GM21786 (cell line): ENCODE data around the gene TMEM181.
"Not testable (repeated sequence)": the region's sequence is repeated elsewhere in the genome, so short reads cannot be mapped to it uniquely, and the experiment has no call there.

Experiments
- ATAC-seq: cut with Tn5 transposase; IDR thresholded peaks from one replicate; pipeline ENCODE4 v1.9.1; 2021; ENCODE audit not compliant: unreplicated experiment

The TMEM181 gene

DNA sequence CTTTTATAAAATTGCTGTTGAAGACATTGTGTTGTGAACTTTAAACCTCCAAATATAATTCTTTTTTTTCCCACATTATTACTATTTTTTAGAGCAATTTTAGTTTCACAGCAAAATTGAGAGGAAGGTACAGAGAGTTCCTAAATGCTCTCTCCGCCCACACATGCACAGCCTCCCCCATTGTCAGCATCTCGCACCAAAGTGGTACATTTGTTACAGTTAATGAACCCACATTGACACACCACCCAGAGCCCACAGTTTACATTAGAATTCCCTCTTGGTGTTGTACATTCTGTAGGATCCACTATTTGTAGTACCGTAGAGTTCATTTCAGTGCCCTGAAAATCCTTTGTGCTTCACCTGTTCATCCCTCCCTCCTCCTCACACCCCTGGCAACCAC, 33.8 kb downstream of the TMEM181 start:
- no peak for ATAC-seq

GRCh38 chr6:158595223-158595622, 35.3 kb downstream of the TMEM181 start:
- ATAC-seq: no peak

GRCh38 chr6:158596861-158597260, 37.0 kb downstream of the TMEM181 start:
- no peak for ATAC-seq

- ATAC-seq: no peak
Measured at GRCh38 chr6:158597565-158597964, 37.7 kb downstream of the TMEM181 start.

DNA sequence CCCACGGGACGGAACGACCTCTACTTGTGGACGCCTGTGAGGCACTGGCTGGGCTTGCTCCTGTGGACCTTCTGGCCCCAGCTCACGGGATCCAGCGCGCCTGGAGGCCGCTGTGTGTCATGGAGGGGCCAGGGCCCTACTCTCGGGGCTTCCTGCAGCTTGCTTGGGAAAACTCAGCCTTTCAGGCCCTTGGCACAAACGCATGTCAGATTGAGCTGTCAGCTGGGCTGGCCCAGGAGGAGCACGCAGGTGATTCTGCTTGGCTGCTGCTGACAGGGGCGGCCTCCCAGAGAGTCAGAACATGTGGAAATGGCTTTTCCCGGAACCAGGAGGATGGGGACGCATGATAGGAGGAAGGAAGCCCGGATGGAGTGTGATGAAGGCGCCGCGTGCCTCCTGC, 39.7 kb downstream of the TMEM181 start:
- no peak for ATAC-seq

GRCh38 chr6:158603261-158604047, 43.6 kb downstream of the TMEM181 start:
- ATAC-seq: no peak

GRCh38 chr6:158604048-158604406, 44.1 kb downstream of the TMEM181 start:
- ATAC-seq: no peak

DNA sequence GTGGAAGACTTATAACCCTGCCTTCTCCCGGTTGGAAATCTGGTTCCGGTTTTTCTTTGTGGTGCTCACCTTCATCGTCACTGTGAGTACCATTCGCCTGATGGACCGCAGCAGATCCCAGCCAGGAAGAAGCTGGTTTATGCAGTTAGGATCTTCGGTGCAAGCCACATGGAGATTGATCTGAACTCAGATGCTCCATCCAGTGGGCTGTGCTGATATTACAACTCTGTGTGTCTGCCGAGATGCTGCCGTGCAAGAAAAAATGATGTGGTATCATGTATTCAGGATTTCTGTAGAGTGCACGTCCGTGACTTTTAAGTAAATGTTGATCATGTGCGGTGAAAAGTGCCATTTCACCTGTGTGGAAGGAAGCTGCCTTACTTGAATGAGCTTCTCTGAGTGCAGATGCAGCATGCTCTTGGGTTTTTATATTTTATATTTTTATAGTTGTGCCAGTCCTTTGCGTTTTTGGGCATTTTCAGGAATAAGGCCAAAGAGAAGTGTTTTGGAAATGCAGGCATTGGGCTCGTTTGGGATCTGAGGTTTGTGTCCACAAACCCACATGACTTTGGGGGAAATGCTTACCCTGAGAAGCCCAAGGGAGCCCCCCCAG, 45.5 kb downstream of the TMEM181 start:
- ATAC-seq: no peak

DNA sequence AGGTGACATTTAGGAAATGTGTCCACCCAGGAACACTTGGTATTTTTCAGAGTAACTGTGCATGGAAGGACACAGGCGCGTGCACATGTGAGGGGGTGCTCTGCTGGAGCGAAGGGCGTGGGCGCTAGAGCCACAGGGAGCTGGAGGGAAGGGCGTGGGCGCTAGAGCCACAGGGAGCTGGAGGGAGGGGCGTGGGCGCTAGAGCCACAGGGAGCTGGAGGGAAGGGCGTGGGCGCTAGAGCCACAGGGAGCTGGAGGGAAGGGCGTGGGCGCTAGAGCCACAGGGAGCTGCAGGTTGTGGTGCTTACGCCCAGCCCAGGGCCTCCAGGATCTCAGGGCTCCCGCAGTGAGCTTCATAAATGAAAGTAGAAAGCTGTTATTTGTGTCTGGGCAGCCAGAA, 46.1 kb downstream of the TMEM181 start:
- ATAC-seq: not testable (repeated sequence)

- no peak for ATAC-seq
Measured at GRCh38 chr6:158606935-158607334, 47.0 kb downstream of the TMEM181 start.

DNA sequence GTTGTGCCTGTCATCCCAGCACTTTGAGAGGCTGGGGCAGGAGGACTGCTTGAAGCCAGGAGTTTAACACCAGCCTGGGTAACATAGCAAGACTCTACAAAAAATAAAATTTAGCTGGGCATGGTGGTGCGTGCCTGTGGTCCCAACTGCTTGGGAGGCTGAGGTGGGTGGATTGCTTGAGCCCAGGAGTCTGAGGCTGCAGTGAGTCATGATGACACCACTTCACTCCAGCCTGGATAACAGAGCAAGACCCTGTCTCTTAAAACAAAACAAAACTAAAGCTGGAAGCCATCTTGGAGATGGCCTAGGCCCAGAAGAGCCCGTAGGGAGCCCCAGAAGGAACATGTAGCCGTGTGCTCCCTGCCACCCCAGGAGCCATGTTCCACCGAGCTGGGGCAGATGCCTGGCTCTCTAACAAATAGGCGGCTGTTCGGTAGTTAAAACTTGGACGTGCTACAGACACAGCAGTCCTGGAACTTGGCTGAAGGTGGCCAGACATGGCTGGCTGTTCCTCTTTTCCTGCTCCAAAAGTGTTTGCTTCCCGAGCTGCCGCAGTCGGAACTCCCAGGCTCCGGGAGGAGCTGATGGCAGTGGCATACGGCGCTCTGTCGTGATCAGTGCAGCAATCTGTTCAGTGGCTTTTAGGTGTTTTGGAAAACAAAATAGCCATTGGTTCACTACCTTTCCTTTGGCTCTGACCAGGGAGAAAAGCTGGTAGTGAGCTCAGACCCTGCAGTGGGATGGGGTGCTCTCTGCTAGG, 47.7 kb downstream of the TMEM181 start:
- ATAC-seq: no peak

DNA sequence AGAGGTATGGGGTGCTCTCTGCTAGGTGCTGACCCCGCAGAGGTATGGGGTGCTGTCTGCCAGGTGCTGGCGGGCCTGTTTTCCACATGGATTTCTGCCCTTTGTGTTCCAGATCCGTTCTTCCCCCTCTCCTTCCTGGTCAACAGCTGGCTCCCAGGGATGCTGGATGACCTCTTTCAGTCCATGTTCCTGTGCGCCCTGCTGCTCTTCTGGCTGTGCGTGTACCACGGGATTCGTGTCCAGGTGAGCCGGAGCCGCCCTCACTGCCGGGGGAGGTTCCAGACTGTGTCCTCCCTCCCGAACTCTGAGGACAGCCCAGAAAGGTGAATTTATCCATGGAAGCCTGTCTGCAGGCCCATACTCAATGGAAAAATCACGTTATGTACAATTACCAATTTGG, 48.3 kb downstream of the TMEM181 start:
- no peak for ATAC-seq

DNA sequence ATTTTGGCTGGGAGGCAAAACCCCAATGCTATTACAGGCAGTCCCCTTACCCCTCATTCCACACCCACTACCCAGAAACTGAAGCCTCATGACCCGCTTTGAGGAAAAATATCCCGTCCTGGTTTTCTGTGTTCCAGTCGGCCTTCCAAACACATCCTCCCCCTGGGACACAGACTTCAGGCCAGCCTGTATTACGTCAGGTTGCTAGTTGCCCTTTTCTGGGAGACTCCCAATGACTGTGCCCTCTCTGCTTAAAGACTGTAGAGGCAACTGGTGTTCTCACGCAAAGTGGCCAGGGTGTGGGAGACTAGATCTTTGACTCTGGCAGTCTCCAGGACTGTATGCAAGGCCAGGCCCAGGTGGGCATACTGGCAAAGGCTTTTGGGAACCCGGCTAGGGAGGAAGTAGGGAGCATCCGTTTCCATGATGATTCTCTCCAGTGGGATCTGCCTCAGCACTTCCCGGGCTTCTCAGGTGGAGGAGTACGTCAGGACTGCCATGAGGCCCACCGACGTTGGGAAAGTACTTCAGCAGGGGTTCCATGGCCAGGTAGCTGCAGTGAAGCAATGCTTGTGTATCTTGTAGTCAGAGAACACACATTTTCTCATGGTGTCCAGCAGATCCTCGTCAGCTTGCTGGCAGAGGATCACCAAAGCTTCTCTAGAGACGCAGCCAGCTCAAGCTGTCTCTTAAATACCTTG, 49.7 kb downstream of the TMEM181 start:
- no peak for ATAC-seq

- ATAC-seq: no peak
Measured at GRCh38 chr6:158610319-158610968, 50.6 kb downstream of the TMEM181 start.

DNA sequence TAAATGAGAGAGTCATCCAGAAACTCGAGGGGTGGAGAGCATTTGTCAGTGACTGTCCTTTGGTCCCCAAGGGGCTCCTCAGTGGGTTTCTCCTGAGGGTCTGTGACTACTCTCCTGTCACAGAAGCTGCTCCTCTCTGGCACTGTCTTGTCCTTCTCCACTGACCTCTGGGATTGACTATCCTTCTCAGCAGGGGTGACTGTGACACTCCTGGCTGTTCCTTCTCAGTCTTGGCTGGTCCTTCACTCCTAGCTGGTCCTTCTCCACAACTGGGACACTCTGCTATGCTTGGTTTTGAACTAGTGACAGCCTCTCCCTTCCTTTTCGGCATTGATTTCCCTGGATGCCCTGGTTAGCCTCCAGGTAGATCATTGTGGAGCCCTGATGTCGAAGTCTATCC, 51.1 kb downstream of the TMEM181 start:
- ATAC-seq: no peak

DNA sequence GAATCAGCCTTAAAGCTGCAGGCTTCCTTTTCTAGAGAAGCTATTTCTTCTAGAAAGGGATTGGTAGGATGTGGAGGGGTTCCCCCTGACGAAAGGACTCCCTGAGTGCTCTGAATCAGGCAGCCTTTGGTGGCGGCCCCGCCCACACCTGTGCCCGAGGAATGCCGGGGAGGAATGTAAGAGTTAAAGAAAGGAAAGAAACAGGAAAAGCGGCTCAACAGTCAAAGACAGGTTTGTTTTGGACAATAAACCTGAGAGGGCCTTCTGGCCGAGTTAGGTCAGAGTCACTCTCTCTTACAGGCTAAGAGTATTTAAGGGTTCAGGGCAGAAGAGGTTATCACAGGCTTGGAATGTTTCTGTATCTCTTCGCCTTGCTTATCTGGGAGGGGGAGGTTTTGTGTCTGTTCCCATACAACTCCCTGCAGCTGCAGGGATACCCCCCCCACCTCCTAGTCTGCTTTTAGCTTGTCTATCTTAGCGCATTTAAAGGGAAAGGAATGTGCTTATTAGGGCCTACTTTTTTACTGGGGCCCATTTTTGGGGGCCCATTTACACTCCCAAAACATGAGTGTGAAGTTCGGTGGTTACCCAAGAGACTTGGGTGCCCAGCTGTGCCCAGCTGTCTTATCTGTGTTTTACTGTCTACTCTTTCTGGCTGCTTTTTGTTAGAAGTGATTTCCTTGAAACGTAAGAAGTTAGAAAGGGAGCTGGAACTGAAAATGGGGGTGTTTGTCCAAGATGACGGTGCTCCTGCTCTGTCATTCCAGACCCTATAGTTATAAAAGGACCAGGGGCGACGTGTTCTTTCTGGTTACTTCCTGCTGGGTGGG, 51.9 kb downstream of the TMEM181 start:
- ATAC-seq: no peak

DNA sequence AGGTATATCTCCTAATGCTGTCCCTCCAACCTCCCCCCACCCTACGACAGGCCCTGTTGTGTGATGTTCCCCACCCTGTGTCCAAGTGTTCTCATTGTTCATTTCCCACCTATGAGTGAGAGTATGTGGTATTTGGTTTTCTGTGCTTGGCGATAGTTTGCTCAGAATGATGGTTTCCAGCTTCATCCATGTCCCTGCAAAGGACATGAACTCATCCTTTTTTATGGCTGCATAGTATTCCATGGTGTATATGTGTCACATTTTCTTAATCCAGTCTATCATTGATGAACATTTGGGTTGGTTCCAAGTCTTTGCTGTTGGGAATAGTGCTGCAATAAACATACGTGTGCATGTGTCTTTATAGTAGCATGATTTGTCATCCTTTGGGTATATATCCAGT, 54.7 kb downstream of the TMEM181 start:
- ATAC-seq: not testable (repeated sequence)

- not testable (repeated sequence) for ATAC-seq
Measured at GRCh38 chr6:158618289-158618688, 58.4 kb downstream of the TMEM181 start.

GRCh38 chr6:158619922-158620801, 60.3 kb downstream of the TMEM181 start:
- ATAC-seq: no peak
